HUES48 (cell line): ENCODE data around the gene ANKRD16.
"Not testable (repeated sequence)": the region's sequence is repeated elsewhere in the genome, so short reads cannot be mapped to it uniquely, and the experiment has no call there.

Experiments used
- H3K27ac ChIP-seq: one replicate; pipeline ENCODE4 v1.7.0; 2013; ENCODE audit warnings: low read depth, low read length, inconsistent platforms
- H3K27me3 ChIP-seq: 2 replicates; pipeline ENCODE4 v1.6.1; 2013; ENCODE audit warnings: mild to moderate bottlenecking, low read length; ENCODE audit not compliant: control insufficient read depth, insufficient read depth
- H3K36me3 ChIP-seq: 2 replicates; pipeline ENCODE4 v1.6.1; 2013; ENCODE audit warnings: low read length; ENCODE audit not compliant: control insufficient read depth, insufficient read depth
- H3K4me1 ChIP-seq: 2 replicates; pipeline ENCODE4 v1.6.1; 2013; ENCODE audit warnings: mild to moderate bottlenecking, low read length; ENCODE audit not compliant: control insufficient read depth, insufficient read depth
- H3K4me3 ChIP-seq: 2 replicates; pipeline ENCODE4 v1.5.1; 2013; ENCODE audit warnings: mild to moderate bottlenecking, low read depth, low read length
- H3K9ac ChIP-seq: 2 replicates; pipeline ENCODE4 v1.6.1; 2013; ENCODE audit warnings: mild to moderate bottlenecking, low read depth, low read length, moderate library complexity
- H3K9me3 ChIP-seq: 2 replicates; pipeline ENCODE4 v1.6.1; 2013; ENCODE audit warnings: low read length; ENCODE audit not compliant: control insufficient read depth, insufficient read depth

ANKRD16 gene

GRCh38 chr10:5919568-5919967 is 29.9 kb upstream of the ANKRD16 start:
- Histone ChIP-seq H3K36me3 (peaks cover 97% of the 10 kb centered on the region), H3K9ac (no peak overlapping the region), H3K4me3 (no peak overlapping the region), H3K4me1 (no peaks in the 10 kb centered on the region), H3K9me3 (no peaks in the 10 kb centered on the region), H3K27ac (no peak overlapping the region), H3K27me3 (no peaks in the 10 kb centered on the region)

GRCh38 chr10:5918763-5919162 is 29.1 kb upstream of the ANKRD16 start:
- Histone ChIP-seq H3K27me3 (no peaks in the 10 kb centered on the region), H3K27ac (no peak overlapping the region), H3K9me3 (no peaks in the 10 kb centered on the region), H3K4me1 (no peaks in the 10 kb centered on the region), H3K36me3 (peaks cover 97% of the 10 kb centered on the region), H3K4me3 (no peak overlapping the region), H3K9ac (no peak overlapping the region)

DNA sequence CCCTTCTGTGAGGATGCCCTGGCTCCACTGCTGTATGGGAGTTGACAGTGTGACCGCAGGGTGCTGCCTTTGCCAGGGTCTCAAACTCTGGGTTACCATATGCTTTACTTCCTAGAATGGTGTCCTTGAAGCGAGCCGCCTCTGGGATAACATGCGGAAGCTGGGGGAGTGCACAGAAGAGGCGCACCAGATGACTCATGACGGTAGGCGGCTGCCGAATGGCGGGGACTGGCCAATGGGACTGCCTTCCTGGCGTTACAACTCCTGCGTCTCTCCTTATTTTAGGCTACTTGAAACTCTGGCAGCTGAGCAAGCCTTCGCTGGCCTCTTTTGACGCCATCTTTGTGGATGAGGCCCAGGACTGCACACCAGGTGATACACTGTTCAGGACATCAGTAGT is 27.6 kb upstream of the ANKRD16 start:
- H3K9me3 ChIP-seq: no peaks in the 10 kb centered on the region
- no peak overlapping the region for H3K27ac ChIP-seq
- H3K27me3 ChIP-seq: no peaks in the 10 kb centered on the region
- H3K4me3 ChIP-seq: no peak overlapping the region
- H3K4me1 ChIP-seq: no peaks in the 10 kb centered on the region
- H3K36me3 ChIP-seq: peaks cover 96% of the 10 kb centered on the region
- H3K9ac ChIP-seq: no peak overlapping the region

DNA sequence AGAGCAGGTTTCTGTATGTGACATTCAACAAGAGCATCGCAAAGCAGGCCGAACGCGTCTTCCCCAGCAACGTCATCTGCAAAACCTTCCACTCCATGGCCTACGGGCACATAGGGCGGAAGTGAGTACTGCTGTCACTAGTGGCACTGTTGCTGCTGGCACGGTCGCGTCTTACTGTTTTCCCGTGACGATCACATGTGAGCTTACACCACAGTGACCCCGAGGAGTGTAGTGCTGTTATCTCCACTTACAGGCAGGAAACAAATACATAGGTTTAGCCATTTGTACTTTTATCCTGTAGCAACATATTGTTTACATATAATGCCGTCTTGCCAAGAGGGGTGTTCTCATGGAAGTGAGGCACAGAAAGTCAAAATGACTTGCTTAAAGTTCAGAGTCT is 25.8 kb upstream of the ANKRD16 start:
- no peak overlapping the region for H3K9ac ChIP-seq
- H3K4me3 ChIP-seq: no peak overlapping the region
- no peaks in the 10 kb centered on the region for H3K27me3 ChIP-seq
- H3K4me1 ChIP-seq: no peaks in the 10 kb centered on the region
- H3K27ac ChIP-seq: no peak overlapping the region
- peaks cover 93% of the 10 kb centered on the region for H3K36me3 ChIP-seq
- no peaks in the 10 kb centered on the region for H3K9me3 ChIP-seq

DNA sequence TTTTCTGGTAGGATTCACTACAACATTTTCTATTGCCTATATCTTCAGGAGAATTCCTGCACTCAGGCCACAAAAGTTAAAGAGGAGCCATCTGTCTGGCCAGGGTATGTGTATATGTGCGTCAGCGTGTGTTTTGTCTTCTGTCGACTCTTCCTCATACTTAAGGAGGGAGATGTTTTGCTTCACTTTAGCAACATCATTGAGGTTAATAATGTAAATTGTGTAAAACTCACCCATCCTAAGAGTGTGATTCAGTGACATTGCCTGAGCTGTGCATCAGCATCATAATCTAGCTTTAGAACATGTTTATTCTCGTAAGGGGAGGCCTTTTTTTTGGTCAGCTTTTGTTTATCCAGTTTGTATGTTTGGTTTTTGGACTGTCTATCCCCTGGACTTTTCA is 24.0 kb upstream of the ANKRD16 start:
- Histone ChIP-seq H3K9me3 (no peaks in the 10 kb centered on the region), H3K27ac (no peak overlapping the region), H3K4me1 (no peaks in the 10 kb centered on the region), H3K36me3 (peaks cover 94% of the 10 kb centered on the region), H3K9ac (no peak overlapping the region), H3K4me3 (no peak overlapping the region), H3K27me3 (no peaks in the 10 kb centered on the region)

GRCh38 chr10:5911670-5912069 is 22.0 kb upstream of the ANKRD16 start:
- H3K36me3 ChIP-seq: peaks cover 84% of the 10 kb centered on the region

DNA sequence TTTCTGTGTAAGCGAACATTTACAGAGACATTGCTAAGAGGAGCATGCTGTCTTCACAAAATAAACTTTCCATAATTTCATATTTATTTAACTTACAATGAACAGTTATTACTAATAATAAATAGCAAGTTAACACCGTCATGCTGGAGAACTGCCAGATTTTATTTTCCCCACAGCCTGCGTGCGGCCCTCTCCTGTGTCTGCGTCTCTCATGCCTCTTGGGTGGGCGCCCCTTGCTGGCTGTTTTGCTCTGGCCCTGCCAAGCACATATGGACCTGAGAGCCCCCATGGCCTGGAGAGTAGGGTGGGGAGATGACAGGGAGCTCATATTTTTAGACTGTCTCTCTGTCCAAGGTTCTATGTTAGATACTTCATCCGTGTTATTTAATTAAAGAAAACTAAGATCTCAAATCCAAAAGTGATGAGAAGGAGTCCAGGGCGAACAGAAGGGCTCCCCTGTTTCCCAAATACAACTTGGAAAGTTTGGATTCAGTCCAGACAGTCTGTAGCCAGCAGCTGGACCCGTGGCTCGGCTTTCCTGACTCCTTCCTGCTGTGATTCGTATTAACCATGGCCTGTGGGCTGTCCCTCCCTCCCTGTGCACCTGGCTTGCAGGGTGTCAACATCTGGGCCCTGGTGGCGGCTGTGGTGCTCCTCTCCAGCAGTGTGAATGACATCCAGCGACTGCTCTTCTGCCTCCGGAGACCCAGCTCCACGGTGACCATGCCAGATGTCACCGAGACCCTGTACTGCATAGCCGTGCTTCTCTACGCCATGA is 20.8 kb upstream of the ANKRD16 start:
- no peak overlapping the region for H3K4me3 ChIP-seq
- no peak overlapping the region for H3K27ac ChIP-seq
- H3K9ac ChIP-seq: no peak overlapping the region
- no peaks in the 10 kb centered on the region for H3K4me1 ChIP-seq
- peaks cover 84% of the 10 kb centered on the region for H3K36me3 ChIP-seq
- no peaks in the 10 kb centered on the region for H3K9me3 ChIP-seq
- H3K27me3 ChIP-seq: no peaks in the 10 kb centered on the region

More at GRCh38 chr10:5911670-5912069, 22.0 kb upstream of the ANKRD16 start:
- Histone ChIP-seq H3K27me3 (no peaks in the 10 kb centered on the region), H3K27ac (no peak overlapping the region), H3K4me1 (no peaks in the 10 kb centered on the region), H3K9me3 (no peaks in the 10 kb centered on the region), H3K9ac (no peak overlapping the region), H3K4me3 (no peak overlapping the region)

DNA sequence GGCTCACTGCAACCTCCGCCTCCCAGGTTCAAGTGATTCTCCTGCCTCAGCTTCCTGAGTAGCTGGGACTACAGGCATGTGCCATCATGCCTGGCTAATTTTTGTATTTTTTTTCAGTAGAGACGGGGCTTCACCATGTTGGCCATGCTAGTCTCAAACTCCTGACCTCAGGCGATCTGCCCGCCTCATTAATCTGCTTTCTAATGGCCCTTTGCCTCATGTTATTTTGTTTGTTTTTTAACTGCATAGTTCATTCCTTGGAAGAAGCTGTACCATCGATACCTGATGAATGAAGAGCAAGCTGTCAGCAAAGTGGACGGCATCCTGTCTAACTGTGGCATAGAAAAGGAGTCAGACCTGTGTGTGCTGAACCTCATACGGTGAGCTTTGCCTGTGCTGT is 19.0 kb upstream of the ANKRD16 start:
- H3K9me3 ChIP-seq, H3K4me1 ChIP-seq: not testable (repeated sequence)
- peaks cover 65% of the 10 kb centered on the region for H3K36me3 ChIP-seq

DNA sequence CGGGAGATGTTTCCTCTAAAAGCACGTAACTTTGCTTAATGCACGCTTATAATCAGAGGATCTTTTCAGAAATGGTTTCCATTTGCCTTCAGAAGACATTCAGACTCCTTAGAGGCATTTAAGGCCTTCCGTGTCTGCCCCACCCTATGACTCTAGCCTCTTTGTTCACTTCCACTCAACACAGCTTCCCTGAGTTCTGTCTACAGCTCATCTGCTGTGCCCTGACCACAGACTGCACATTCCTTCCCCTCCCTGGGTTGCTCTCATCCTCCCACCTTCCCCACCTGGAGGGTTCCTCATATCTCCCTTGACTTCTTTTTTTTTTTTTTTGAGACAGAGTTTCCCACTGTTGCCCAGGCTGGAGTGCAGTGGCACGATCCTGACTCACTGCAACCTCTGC is 17.0 kb upstream of the ANKRD16 start:
- H3K9ac ChIP-seq: no peak overlapping the region
- H3K27ac ChIP-seq: no peak overlapping the region
- H3K36me3 ChIP-seq: peaks cover 50% of the 10 kb centered on the region
- H3K27me3 ChIP-seq: no peaks in the 10 kb centered on the region
- H3K4me1 ChIP-seq: no peaks in the 10 kb centered on the region
- no peaks in the 10 kb centered on the region for H3K9me3 ChIP-seq
- H3K4me3 ChIP-seq: no peak overlapping the region

More for the DNA sequence above, 19.0 kb upstream of the ANKRD16 start:
- H3K27ac ChIP-seq, H3K27me3 ChIP-seq, H3K9ac ChIP-seq, H3K4me3 ChIP-seq: not testable (repeated sequence)

DNA sequence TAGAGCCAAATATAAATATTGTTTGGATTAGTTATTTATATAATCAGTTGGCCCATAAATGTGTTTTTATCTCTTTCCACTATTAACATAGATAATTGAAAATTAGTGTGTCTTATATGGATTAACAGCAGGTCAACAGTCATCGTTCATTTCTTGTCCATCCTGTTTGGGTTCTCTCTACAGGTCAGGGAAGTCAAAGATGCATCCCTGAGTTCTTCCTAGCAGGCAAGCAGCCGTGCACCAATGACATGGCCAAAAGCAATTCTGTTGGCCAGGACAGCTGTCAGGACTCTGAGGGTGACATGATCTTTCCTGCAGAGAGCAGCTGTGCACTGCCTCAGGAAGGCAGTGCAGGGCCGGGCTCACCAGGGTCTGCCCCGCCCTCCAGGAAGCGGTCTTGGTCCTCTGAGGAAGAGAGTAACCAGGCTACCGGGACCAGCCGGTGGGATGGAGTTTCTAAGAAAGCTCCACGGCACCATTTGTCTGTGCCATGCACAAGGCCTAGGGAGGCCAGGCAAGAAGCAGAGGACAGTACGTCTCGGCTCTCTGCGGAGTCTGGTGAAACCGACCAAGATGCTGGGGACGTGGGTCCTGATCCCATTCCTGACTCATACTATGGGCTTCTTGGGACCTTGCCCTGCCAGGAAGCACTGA is 16.3 kb upstream of the ANKRD16 start:
- Histone ChIP-seq H3K4me3 (no peak overlapping the region), H3K9me3 (no peaks in the 10 kb centered on the region), H3K4me1 (no peaks in the 10 kb centered on the region), H3K27ac (no peak overlapping the region), H3K36me3 (peaks cover 44% of the 10 kb centered on the region), H3K9ac (no peak overlapping the region), H3K27me3 (no peaks in the 10 kb centered on the region)

DNA sequence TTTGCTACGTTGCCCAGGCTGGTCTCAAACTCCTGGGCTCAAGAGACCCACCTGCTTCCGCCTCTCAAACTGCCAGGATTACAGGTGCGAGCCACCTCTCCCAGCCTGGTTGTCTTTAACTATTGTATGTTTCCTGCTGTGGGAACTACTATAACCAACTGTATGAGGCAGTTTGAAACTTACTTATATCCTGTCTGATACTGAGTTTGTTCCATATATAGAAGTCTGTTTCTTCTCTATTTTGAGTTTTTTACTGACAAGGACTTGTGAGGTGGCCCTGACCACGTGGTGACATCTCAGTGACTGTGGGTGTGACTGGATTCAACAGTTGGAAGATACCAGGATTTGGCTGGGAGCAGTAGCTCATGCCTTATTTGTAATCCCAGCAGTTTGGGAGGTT is 14.5 kb upstream of the ANKRD16 start:
- Histone ChIP-seq H3K9me3 (no peaks in the 10 kb centered on the region), H3K4me1 (no peaks in the 10 kb centered on the region), H3K9ac (no peak overlapping the region), H3K27me3 (no peaks in the 10 kb centered on the region), H3K27ac (no peak overlapping the region), H3K36me3 (peaks cover 26% of the 10 kb centered on the region), H3K4me3 (no peak overlapping the region)
